8988T (cell line): ENCODE data around the gene RASA3.

ENCODE experiments used
- DNase-seq: peaks from one replicate; pipeline ENCODE4 v3.0.0; 2011

RASA3 gene

GRCh38 chr13:114097893-114098688, 34.3 kb downstream of the RASA3 start:
- no peak for DNase-seq

GRCh38 chr13:114097212-114097892, 35.1 kb downstream of the RASA3 start:
- DNase-seq, result no peak

GRCh38 chr13:114096811-114097211, 35.6 kb downstream of the RASA3 start:
- DNase-seq, result no peak

- no peak for DNase-seq
These were observed 36.4 kb downstream of the RASA3 start for GRCh38 chr13:114096031-114096485.

- no peak for DNase-seq
These were observed 36.9 kb downstream of the RASA3 start for GRCh38 chr13:114095486-114095885.

GRCh38 chr13:114093118-114093517, 39.3 kb downstream of the RASA3 start:
- no peak for DNase-seq

GRCh38 chr13:114092468-114092867, 40.0 kb downstream of the RASA3 start:
- no peak for DNase-seq

GRCh38 chr13:114090476-114090875, 41.9 kb downstream of the RASA3 start:
- no peak for DNase-seq

GRCh38 chr13:114089751-114090400, 42.5 kb downstream of the RASA3 start:
- DNase-seq, result no peak

GRCh38 chr13:114089341-114089740, 43.1 kb downstream of the RASA3 start:
- DNase-seq, result no peak

- DNase-seq, result no peak
These were observed 43.6 kb downstream of the RASA3 start for GRCh38 chr13:114088863-114089262.

- no peak for DNase-seq
These were observed 44.2 kb downstream of the RASA3 start for GRCh38 chr13:114088234-114088633.

- no peak for DNase-seq
These were observed 45.0 kb downstream of the RASA3 start for GRCh38 chr13:114087430-114087829.

- no peak for DNase-seq
These were observed 49.4 kb downstream of the RASA3 start for GRCh38 chr13:114082849-114083645.

GRCh38 chr13:114081761-114082681, 50.4 kb downstream of the RASA3 start:
- DNase-seq, result no peak

- no peak for DNase-seq
These were observed 51.5 kb downstream of the RASA3 start for GRCh38 chr13:114080739-114081561.

- no peak for DNase-seq
These were observed 52.6 kb downstream of the RASA3 start for GRCh38 chr13:114079601-114080536.

GRCh38 chr13:114078461-114079451, 53.7 kb downstream of the RASA3 start:
- DNase-seq, result no peak
